Mesenteric fat pad (tissue), 1 donor: Measurements from ENCODE around the gene ZCCHC17. TPM values are rescaled to one million over a fixed set of nuclear protein-coding genes. Genes with fewer than 3 reads are reported as not detected.

Experiments
- DNase-seq: peaks from one replicate; pipeline ENCODE4 v3.0.0-alpha.2; 2020; ENCODE audit warnings: low spot score
- total RNA-seq: library from RNA; stranded (reverse); fragmentation: NEBNext Ultra II Directional; extraction: Animal tissue kit (Norgen Biotek cat#: 25700); gene quantifications from one replicate; pipeline ENCODE4 v1.2.1, GENCODE V29; 2021
- donor health status: DM: yes; HTN: yes; CAD: no.

The ZCCHC17 gene
- total RNA-seq, 1 donor from 2014 or later, result 20.5 TPM

DNA sequence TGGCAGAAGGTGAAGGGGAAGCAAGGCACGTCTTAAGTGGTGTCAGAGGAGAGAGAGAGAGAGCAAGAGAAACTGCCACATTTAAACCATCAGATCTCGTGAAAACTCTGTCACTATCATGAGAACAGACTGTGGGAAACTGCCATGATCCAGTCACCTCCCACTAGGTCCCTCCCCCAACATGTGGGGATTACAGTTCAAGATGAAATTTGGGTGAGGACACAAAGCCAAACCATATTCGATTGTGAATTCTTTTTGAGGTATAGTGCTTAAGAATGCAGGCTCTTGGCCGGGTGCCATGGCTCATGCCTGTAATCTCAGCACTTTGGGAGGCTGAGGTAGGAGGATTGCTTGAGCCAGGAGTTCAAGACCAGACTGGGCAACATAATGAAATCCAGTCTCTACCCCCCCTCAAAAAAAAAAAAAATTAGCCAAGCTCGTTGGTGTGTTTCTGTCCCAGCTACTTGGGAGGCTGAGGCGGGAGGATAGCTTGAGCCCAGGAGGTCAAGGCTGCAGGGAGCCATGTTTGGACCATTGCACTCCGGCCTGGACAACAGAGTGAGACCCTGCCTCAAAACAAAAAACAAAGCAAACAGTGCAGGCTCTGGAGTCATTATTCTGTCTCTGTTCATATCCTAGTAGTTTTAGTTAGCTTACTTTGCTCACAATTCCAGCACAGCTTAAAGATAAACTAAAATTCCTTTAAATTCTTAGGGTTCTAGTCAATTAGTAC is 6.0 kb downstream of the ZCCHC17 start:
- no peak for DNase-seq

DNA sequence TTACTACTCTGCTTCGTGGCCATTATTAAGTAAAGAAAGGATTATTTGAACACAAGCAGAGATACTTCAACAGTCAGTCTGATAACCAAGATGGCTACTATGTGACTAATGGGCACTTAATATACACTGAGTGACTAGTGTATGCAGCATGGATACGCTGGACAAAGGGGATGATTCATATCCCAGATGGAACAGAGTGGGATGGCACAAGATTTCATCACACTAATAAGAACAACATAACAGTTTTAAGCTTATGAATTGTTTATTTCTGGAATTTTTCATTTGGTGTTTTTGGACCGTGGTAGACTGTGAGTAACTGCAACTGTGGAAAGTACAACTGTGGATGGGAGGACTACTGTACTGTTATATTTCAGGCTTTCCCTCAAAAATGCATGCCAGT is 9.4 kb downstream of the ZCCHC17 start:
- no peak for DNase-seq

DNA sequence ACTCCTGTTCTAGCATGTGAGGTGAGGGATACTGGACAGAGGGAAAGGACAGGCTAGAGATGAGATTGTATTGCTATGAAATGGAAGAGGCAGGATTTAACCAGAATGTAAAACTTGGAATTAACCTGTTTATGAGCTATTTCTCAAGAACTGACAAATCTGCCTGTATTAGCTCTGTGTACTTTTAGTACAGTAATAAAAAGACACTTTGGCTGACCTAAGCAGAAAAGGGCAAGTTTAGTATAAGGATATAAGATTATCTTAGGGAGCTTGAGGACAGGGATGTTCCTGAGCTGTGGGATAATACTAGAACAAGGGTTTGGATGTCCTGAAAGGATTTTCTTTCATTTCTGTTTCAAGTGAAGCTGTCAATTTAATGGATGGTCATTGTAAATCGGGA is 11.2 kb downstream of the ZCCHC17 start:
- DNase-seq, result no peak

DNA sequence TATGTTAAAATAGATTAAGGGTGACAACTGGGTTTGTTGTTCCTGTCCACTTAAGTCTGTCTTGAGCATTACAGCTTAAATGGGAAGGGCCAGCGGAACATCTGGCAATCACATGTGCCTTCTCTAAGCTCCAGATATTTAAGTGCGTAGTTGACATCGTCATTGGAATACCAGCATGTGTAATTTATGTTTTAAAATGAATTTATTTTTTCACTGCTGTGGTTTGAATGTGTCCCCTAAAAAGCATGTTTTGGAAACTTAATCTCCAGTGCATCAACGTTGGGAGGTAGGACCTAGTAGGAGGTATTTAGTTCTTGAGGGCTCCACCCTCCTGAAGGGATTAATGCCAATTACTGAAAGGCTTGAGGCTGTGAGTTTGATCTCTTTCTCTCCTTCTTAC is 13.4 kb downstream of the ZCCHC17 start:
- DNase-seq, result no peak

DNA sequence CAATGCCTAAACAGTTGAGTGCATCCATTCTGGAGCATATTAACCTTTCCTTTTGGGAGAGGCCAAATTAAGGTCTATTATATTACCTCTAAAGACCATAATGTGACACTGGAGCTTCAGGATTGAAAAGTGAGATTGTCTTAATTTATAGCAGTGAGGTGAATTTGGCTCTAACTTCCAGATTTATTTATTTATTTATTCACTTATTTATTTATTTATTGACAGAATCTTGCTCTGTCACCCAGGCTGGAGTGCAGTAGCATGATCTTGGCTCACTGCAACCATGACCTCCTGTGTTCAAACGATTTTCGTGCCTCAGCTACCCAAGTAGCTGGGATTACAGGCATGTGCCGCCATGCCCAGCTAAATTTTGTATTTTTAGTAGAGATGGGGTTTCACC is 19.1 kb downstream of the ZCCHC17 start:
- no peak for DNase-seq

DNA sequence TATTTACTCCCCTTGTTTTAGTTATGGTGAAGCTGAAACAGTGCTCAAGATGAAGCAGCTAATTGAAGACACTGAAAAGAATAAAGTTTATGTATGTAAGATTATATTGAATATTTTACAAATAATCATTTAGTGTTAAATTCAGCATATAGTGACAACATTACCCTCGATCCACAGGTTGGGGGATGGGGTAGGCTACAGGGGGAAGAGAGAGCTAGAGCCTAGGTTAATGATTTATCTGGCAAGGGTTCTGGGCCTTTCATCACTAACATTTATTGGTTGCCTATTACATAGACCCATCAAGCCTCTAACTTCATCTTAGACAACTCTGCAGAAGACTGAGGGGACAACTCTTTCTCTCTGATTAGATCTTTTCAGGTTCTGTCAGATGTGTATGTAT is 21.3 kb downstream of the ZCCHC17 start:
- no peak for DNase-seq

DNA sequence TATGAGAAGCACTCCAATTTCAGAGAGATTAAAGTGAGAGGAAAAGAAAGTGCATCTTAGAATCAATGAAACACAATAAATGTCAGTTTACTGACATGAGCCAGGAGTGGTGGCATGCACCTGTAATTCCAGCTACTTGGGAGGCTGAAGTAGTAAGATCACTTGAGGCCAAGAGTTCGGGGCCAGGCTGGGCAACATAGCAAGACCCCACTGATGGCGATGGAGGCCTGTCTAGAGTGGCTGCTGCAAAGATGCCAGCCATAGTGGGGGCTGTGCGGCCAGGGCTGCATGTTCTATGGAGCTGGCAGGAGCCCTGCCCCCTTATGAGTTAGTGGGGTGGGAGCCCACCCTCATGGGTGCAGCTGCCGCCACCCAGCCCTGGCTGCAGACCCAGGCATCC is 27.3 kb downstream of the ZCCHC17 start:
- DNase-seq, result no peak

DNA sequence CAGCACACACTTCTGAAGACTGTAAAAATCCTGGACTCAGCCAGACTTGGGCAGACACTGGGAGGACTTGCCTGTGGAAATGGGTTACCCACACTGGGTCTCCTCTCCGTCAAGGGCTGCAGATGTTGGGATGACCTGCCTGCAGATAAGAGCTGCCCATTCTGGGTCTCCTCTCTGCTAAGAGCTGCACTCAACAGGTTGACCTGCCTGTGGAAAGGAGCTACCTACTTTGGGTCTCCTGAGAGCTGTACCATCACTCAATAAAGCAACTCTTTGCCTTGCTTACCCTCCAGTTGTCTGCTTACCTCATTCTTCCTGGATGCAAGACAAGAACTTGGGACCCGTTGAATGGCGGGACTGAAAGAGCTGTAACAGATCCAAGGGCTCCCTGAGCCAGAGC is 28.2 kb downstream of the ZCCHC17 start:
- DNase-seq, result no peak

DNA sequence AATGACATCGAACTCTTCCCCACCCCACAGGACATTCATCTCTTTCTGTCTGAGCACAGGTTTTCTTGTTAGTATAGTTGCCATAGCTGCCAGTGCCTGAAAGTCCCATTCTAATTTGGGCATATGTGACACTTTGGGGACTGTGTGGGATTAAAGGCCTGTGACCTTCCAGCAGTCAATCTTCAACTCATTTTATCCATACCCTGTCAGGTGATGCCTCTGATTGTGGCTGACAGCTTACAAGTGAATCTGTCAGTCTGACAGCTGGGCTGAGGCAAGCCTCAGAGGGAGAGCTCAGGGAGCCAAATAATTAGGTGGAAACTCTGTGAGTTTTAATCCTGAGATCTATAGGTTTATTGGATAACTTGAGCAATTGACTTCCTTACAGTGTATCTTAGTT is 29.6 kb downstream of the ZCCHC17 start:
- DNase-seq, result no peak

DNA sequence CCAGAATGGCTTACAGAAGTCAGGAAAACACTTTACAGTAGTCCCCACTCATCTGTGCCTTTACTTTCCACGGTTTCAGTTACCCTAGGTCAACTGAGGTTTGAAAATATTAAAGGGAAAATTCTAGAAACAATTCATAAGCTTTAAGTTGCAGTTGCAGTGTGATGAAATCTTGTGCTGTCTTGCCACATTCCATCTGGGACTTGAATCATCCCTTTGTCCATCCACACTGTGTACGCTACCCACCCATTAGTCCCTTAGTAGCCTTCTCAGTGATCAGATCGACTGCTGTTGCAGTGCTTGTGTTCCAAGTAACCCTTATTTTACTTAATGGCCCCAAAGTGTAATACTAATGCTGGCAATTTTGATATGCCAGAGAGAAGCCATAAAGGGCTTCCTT is 30.5 kb downstream of the ZCCHC17 start:
- DNase-seq, result no peak

DNA sequence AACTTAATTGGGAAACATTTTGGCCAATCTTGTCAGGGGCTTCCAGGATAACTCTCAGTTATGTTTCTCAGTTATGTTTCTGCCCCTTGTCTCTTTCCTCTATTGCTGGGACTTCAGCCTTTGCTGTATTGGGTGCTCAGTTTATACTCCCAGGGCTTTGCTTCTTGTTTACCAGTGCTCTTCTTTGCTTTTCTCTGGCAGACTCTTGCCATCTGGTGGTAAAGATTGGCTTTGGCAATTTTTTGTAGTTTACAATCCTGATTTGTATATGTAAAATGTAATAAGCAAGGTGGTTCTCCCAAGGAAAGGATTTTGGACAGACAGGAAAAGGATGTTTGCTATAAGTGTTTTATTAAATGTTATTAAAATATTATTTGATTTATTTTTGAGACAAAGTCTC is 38.2 kb downstream of the ZCCHC17 start:
- no peak for DNase-seq

DNA sequence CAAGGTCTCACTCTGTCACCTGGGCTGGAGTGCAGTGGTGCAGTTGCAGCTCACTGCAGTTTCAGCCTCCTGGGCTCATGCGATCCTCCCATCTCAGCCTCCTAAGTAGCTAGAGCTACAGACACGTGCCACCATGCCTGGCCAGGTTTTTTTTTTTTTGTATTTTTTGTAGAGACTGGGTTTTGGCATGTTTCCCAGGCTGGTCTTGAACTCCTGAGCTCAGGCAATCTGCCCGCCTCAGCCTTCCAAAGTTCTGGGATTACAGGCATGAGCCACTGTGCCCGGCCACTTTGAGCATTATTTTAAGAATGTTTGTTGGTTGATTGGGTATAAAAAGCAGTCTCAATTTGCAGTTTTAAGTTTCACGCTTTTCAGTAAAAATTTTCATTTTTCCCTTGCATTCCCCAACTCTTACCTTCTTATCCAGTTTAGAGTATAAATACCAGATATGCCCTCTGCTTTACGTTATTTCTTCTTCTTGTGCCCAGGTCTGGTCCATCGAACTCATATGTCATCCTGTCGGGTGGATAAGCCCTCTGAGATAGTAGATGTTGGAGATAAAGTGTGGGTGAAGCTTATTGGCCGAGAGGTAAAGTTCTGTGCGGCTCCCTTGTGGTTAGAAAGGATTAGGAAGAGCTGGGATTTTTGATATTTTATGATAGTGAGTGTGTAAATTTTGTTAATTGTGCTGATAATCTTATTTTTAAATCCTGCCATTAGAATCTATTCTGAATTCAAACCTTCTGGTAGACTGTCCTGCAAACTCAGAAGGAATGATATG is 40.0 kb downstream of the ZCCHC17 start:
- no peak for DNase-seq

DNA sequence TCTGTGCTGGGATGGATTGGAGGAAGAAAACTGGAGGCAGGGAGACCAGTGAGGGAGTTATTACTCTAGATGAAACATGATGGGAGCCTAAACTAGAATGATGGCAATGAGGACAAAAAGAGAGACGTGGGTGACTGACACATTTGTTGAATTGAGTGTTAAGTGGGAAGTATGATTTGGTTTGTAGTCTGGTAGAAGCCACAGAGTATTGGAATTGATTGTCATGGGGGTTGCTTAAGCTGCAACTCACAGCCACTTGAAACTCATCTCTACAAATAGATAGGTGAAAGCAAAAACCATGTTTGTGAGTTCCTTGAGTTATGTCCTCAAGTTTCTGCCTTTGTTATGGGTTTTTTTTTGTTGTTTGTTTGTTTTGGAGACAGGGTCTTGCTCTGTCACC is 47.7 kb downstream of the ZCCHC17 start:
- DNase-seq, result no peak

DNA sequence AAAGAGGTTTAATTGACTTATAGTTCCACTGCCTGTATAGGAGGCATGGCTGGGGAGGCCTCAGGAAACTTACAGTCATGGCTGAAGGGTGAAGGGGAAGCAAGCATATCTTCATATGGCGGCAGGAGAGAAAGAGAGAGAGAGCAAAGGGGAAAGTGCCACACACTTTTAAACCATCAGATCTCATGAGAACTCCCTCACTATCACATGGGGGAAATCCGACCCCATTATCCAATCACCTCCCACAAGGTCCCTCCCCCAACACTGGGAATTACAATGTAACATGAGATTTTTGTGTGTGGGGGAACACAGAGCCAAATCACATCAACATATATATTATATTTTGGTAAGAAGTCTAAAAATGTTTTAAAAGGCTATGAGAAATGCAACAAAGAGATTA is 48.8 kb downstream of the ZCCHC17 start:
- no peak for DNase-seq

DNA sequence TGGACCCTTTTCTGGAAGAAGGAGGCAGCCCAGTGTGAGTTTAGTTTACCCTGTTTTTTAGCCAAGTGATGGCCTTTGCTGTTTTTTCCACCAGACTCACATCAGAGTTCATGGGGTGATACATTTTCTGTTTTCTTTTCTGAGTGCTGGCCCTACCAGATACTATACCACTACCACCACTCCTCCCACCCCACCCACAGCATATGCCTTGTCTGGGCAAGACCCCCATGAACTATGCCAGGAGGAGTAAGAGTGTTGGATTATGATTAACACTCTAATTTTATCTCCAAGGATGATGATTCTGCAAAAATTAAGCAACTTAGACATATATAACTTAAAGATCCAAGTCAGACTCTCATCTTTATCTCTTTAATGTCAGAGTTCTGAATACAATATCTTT is 50.0 kb downstream of the ZCCHC17 start:
- DNase-seq, result no peak

DNA sequence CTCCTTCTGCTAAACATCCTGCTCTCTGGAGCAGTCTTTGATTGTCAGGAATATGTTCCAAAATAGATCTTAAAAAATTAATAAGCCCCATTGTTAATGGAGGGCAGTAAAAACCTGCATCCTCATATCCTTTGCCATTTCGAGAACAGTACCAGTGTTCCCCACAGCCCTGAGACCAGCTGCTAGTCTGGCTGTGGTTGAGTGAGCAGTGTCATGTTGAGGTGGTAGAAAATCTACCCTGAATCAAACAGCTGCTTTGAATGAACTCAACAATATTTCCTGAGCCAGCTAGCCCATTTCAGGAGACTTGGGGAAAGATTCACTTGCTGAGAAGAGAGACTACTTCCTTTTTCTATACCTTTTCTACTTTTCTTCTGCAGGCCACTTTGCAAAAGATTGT is 51.6 kb downstream of the ZCCHC17 start:
- no peak for DNase-seq

DNA sequence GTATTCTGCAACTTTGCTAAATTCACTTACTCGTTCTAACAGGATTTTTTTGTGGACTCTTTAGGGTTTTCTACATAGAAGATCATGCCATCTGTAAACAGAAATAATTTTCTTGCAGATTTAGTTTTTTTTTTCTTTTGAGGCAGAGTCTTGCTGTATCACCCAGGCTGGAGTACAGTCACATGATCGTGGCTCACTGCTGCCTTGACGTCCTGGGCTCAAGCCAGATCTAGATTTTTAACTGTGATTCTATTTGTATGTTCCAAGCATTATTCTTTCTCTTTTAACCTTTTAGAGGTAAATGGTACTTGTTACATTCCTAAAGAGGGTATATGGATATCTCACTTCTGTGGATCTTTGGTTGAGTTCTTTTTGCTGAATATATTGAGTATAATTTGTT is 57.5 kb downstream of the ZCCHC17 start:
- DNase-seq, result no peak

DNA sequence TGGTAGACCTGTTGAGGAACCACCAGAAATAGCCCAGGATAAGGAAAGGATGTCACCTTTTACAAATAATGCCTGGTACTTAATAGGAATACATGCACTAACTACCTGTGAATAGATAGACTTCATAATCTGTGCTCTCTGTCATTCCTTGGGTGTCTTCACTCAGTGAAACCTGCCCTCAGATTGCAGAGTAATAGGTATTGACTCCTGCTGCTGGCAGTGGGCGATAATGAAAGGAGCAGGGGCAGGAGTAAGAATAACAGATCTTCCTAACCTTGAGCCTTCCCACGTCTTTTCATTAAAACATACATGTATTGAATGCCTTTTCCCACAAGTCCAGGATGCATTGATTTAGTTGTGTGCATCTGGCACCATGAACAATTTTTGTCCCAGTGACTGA is 59.6 kb downstream of the ZCCHC17 start:
- DNase-seq, result no peak

DNA sequence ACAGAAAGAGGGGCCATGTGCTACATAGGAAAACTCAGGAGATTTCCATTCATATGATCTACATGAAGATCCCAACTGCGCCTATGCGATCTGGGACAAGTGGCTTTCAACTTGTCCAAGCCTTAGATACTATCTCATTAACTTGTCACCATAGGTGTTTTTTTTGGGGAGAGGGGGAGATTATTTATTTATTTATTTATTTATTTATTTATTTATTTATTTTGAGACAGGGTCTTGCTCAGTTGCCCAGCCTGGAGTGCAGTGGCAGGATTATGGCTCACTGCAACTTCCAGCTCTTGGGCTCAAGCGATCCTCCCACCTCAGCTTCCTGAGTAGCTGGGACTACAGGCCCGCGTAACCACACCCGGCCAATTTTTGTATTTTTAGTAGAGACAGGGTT is 64.8 kb downstream of the ZCCHC17 start:
- no peak for DNase-seq

DNA sequence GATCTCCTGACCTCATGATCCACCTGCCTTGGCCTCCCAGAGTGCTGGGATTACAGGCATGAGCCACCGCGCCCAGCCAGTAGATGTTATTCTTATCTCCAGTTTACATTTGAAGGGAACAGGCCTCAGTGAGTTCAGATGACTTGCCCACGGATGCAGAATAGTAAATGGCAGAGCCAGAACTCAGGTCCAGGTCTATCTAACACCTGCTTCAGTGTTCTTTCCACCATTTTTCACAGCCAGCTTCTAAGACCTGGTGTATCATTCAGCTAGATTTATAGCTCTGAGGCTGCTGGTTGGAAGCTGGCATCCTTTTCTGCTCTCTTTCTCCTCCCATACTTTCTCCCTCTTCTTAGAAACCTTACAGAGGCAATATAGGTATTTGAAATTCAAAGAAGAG is 65.2 kb downstream of the ZCCHC17 start:
- no peak for DNase-seq

DNA sequence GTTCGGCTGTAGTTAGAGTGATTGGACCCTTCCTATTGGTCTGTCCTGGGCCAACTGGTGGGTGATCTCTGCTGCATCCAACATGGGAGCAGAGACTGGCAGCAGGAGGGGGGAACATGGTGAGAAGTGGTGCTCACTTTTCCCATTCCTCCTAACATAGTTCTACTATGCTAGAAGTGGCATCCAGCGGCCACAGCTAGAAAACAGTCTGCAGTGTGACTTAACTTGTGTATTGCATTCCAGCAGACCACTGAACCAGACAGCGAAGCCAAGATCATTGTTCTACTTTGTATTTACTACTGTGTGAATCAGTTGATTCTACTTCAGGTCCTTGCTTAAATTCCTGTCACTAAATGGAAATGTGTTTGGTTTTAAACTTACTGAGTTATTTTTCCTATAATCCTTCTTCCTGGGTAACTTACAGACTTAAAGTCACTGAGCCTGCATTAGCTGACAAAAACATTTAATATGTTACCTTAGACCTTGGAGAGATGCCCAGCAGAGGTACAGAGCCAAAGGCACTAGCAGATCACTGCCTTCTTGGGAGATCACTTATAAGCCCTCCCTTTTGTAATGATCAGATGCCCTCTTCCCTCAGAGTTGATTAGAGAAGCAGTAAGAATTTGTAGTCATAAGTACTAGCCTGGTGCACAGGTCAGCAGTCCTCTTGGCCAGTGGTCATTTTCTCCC is 67.9 kb downstream of the ZCCHC17 start:
- no peak for DNase-seq

DNA sequence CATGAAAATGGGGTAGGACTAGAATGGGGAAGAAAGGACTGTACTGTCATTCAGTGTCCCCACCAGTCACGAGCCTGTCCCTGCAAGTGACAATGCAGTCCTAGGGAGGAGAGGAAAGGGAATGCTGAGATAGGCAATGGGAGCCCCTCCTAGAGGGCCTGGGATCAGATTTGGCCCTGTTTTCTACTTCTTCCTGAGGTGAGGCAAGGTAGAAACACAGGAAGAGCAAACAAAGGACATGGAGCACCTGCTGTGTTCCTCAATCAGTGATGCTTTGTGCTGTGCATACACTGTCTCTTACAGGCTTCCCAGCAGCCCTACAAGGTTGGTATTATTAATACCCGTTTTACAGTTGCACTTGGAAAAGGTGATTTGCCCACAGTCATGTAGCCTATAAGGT is 70.0 kb downstream of the ZCCHC17 start:
- peak; percentile 3 for DNase-seq
